Measurements from ENCODE around the gene ENTPD8.
"Not testable (repeated sequence)": the region's sequence is repeated elsewhere in the genome, so short reads cannot be mapped to it uniquely, and the experiment has no call there.

ENTPD8 gene

DNA sequence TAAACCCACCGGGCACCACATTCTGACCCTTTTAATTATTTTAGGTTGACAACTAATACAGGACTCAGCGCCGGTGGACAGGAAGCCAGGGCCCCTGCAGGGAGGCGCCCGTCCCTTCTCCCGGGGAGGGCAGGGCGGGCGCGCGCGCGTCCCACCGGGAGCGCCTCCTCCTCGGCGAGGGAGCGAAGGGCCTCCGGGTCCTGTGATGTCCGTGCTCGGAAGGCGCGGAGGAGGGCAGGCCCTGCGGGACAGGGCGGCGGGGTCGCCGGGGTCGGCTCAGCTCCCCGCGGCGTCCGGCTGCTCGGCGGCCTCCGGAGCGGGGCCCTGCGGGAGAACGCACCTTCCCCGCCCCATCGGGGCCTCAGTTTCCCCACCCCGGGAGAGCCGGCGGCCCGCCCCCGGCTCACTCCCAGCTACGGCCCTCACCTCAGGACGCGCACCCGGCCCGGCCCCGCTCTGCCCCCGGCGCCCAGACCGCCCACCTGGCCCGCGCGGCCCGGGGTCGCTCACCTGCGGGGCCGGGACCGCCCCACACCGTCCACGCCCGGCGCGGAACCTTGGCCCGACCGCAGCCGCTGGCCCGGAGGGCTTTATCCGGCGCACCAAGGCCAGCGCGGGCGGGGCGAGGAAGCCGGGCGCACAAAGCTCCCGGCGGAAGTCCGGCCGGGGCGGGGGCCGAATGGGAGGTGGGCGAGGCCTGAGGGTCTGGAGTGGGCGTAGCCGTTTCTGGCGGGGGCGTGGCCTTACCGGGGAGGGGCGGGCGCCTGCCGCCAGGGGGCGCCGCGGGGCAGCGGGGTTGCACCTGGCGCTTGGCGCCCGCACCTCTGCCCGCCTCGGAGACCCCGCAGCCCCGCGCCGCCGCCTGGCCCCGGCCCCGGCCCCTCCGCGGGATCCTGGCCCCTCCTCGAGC, 18.3 kb downstream of the ENTPD8 start, which contains the start of the genes EXD3 and NOXA1:
EXD3 (minus strand) TSS at position 559 of the 910 bp plus-strand sequence. CDS start 27,805 bp downstream, outside the sequence.
NOXA1 (plus strand) TSS at position 790 of the 910 bp plus-strand sequence. CDS start 137 bp downstream, outside the sequence.
- in situ Hi-C loops (cut with MboI; ENCODE audit: low pct_unique_long_range_greater_than_20kb, low sequenced_read_pairs), result no loop called here
- peak; percentile 84 for DNase-seq

DNA sequence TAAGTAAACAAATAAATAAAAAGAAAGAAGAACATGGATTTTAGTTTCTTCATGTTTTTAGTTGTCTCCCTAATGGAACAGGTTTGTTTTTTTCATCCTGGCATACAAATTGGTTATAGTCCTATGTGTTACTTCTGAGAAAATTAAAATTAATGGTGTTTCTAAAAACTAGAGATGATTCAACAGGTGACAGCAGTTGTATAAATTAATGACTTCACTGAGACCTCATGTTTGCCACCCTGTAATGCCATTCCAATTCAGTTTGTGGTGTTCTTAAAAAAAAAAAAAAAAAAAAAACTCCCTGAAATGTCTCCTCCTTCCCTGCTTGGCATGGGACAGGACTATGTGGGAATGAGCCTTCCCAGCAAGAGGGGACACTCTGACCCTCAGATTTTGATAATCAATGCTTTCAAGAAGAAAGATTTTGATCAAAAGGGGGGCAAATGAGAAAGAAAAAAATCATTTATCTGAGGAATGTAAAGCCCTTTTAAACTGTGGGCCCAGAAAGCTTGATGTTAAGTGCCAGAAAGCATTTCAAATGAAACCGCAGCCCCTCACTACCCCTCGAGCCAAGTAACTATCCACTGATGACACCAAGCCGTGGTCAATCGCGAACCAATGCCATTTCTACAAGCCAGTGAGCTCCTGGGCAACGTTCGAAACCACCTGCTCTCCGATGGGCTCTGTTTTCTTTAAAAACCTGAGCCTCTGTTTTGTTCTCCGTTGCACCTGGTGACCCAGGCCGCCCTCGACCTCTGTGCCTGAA, 19.1 kb downstream of the ENTPD8 start:
- peak; percentile 48 for DNase-seq
- in situ Hi-C loops (cut with MboI; ENCODE audit: low pct_unique_long_range_greater_than_20kb, low sequenced_read_pairs), result no loop called here

DNA sequence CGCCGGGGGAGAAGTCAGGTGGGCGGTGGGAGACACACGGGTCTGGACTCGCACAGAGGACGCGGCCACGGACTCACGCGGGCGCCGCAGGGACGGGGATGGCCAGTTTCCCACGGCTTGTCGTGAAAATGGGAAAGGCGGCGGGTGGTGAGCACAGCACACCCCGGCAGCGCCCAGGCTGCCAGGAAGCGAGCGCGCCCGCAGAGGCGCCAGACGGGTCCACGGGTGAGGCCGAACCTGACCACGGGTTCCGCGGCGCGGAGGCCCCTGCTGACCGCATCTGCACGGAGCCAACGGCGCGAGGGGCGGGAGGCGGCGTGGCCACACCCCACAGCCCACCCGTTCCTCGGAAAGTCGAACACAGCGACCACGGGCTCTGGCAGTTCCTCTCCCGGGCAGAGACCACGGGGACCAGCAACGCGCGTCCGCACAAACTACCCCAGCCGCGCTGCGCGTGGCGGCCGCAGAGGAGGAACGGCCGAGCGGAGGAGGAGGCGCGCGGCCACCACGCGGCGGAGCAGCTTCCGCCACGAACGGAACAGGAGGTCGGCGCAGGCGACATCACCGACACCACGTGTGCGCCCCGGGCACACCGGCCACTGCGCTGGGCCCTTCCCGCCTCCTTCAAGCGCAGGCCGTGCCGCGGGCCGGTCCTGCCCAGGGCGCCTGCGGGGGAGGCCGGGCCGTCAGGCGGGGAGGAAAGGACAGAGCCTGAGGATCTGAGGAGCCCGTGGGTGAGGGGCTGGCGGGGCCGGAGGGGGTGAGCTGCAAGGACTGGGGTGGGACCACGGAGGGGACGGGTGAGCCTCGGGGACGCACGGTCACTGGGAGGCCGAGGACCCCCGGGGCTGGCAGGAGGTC, 23.8 kb downstream of the ENTPD8 start:
- peak; percentile 71 for DNase-seq
- in situ Hi-C loops (cut with MboI; ENCODE audit: low pct_unique_long_range_greater_than_20kb, low sequenced_read_pairs), result no loop called here

DNA sequence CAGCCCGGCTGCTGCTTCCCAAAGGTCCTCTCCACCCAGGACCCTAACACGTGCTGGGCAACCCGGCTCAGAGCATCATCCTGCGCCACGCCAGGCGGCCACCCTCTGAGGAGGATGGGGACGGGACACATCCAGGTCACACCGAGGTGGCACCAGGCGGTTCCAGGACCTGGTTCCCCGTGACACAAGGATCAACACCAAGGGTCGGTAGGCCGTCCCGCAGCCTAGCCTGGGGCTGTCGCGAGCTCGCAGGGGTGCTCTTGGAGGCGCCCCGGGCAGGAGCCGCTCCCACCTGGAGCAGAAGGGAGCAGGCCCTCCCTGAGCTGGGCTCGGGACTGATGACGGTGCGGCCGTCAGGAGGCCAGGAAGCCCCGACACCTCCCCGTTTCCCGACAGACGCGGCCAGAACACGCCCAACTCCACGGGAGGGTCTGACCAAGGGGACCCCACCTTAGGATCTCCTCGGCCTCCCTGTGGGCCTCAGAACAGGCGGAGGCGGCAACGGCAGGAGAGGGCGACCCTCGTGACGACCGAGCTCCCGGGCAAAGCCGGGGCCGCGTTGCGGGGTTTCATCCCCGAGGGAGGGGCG, 24.5 kb downstream of the ENTPD8 start:
- in situ Hi-C loops (cut with MboI; ENCODE audit: low pct_unique_long_range_greater_than_20kb, low sequenced_read_pairs), result no loop called here

DNA sequence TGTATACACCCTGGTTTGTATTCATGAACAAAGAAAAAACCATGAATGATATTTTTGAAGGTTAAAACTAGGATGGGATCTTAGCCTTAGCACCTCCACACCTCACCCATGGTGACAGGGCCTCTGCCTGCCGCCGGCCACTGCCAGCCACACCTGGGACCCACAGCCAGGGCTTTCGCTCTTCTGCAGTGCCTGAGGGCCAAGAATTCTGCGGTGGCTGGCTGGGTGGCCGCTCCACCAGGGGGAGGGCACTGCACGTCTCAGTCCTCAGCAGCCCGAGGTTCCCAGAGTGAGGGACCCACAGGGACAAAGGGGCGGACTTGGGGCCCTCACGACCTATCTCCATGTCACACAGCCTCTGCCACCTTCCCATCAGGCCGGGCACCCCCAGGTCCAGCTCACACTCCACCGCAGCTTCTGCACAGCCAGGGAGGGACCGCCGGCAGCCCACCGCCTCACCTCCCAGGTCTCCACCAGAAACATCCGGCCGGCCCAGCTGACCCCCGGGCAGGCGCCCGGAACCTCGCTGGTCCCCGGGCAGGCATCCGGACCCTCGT, 25.1 kb downstream of the ENTPD8 start:
- no peak for DNase-seq
- in situ Hi-C loops (cut with MboI; ENCODE audit: low pct_unique_long_range_greater_than_20kb, low sequenced_read_pairs), result no loop called here

More for the DNA sequence above, 24.5 kb downstream of the ENTPD8 start:
- DNase-seq, result no peak

DNA sequence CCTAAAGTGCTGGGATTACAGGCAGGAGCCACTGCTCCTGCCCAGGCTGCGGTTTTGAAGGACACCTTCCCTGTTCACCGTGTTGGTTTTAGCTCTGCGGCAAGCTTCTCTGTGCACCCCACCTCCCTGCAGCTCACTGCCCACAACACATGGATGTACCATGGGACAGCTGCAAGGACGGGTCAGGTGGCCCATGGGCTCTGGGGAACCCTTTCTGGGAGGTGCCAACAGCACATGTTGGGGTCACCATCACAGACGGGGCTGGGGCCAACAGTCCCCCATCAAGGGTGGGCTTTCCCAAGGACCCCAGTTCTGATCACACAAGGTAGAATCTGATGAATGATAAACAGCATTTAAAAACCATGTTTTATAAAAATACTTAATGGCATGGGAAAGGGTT, 25.7 kb downstream of the ENTPD8 start:
- DNase-seq, result no peak
- in situ Hi-C loops (cut with MboI; ENCODE audit: low pct_unique_long_range_greater_than_20kb, low sequenced_read_pairs), result no loop called here

DNA sequence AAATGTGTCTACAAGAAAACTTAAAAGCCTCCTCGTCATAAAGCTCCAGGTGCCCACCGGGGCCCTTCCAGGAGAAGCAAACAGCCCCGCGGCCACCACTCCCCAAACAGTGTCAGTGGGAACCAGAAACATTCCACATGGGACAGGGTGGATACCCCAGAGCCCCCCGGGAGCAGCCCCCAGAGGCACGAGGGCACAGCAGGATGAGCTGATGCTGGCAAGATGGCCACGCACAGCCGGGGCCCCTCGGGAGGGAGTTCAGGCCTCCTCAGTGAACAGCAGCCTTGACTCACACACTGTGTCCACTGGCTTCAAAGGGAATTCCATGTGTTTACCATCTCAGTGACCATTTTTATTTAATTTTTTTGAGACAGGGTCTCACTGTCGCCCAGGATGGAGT, 28.7 kb downstream of the ENTPD8 start:
- no peak for DNase-seq
- in situ Hi-C loops (cut with MboI; ENCODE audit: low pct_unique_long_range_greater_than_20kb, low sequenced_read_pairs), result no loop called here

DNA sequence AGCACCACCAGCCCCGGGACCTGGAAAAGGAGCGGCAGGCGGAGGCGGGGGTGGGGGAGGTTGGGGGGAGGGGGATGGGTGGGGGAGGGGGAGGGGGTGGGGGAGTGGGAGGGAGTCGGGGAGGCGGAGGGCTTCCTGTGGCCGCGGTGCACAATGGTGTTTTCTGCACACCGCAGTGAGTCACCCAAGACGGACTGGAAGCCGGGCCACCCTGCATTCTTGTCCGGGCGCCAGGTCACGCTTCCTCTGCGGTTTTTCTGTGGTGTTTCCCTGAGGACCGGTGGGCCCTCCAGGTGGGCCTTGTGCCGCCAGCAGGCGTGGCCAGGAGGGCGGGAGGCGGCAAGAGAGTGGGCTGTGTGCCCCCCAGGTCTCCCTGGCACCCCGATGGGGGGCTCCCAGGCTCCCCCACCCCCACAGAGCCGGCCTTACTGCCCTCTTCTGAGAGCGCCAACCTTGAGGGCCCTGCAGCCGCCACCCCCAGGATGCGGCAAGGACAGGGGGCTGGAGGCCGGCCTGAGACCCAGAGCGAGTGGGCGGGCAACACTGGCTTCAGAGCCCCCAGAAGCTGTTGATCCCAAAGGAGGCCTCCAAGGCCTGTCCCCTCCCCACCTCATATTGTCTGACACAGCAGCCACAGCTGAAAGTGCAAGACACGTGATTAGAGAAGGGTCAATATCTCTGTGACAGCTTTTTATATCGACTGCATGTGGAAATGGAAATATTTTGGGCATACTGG, 29.3 kb downstream of the ENTPD8 start:
- in situ Hi-C loops (cut with MboI; ENCODE audit: low pct_unique_long_range_greater_than_20kb, low sequenced_read_pairs), result no loop called here
- DNase-seq, result peak; percentile 70

DNA sequence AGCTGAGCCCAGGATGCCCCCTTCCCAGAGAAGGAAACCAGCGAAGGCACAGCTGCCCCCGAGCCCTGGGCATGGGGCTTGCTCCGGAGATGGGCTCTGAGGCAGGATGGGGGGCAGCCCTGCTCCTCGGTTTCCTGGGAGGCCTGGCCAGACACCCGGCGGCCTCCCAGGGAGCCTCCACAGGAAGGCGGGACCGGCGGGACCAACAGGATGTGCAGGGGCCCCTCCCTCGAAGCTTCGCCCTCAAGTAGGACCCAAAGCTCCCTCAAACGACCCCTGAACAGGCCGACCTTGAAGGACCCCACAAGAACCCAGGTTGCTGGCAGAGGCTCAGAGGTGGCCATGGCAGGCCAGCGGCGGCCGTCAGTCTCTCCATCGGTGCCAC, 29.9 kb downstream of the ENTPD8 start:
- in situ Hi-C loops (cut with MboI; ENCODE audit: low pct_unique_long_range_greater_than_20kb, low sequenced_read_pairs), result no loop called here
- DNase-seq, result no peak

DNA sequence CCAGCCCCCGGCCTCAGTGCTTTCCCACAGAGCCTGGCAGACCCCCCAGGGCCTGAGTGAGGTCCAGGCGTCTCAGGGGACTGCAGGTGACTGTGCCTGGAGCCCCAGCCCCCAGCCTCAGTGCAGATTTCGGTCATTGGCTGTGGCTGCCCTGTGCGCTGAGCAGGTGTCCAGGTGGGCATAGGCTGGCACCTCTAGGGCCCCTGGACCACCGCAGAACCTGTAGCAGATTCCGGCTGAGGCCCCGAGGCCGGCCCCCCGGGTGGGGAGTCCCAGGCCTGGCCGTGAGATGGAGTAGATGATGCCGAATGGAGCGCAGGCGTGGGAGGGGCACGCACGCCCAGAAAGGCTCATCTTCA, 30.3 kb downstream of the ENTPD8 start:
- in situ Hi-C loops (cut with MboI; ENCODE audit: low pct_unique_long_range_greater_than_20kb, low sequenced_read_pairs), result no loop called here
- DNase-seq, result no peak

DNA sequence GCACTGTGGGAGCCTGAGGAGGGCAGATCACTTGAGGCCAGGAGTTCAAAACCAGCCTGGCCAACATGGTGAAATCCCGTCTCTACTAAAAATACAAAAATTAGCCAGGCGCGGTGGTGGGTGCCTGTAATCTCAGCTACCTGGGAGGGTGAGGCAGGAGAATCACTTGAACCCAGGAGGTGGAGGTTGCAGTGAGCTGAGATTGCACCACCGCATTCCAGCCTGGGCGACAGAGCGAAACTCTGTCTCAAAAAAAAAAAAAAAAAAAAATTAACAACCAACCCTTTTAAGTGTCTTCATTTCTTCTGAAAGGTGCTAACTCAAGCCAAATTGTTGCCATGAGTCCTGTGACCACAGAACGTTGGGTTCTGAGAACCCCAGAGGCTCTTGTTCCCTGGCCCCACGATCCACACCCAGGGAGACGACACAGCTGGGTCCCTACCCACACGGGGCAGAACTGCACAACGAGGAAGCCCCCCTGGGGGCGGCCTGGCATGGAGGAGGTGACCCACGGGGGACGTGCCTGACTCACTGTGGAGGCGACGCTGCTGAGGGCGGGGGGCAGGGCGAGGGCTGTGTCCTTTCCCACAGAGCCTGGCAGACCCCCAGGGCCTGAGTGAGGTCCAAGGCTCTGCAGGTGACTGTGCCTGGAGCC, 30.8 kb downstream of the ENTPD8 start:
- in situ Hi-C loops (cut with MboI; ENCODE audit: low pct_unique_long_range_greater_than_20kb, low sequenced_read_pairs), result not testable (repeated sequence)

DNA sequence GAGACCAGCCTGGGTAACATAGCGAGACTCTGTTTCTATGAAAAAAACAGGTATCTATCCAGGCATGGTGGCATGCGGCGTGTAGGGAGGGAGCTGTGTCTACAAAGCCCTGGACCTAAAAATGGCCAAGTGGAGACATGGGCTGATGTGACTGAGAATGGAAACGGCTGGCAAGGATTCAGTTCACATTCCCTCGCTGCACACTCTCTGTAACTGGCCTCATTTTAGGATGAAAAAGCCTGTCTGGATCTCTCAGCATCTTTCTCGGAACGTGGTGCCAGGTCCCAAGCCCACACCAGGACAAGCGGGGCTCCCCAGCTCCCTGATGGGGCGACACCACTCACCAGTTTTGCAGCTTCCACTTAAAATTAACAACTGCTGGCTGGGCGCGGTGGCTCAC, 31.6 kb downstream of the ENTPD8 start:
- DNase-seq, result no peak
- in situ Hi-C loops (cut with MboI; ENCODE audit: low pct_unique_long_range_greater_than_20kb, low sequenced_read_pairs), result loop anchor here (10.0 kb wide), 1 partner anchor 115 kb away; no protein-coding TSS in a partner anchor

More for the DNA sequence above, 30.8 kb downstream of the ENTPD8 start:
- not testable (repeated sequence) for DNase-seq

DNA sequence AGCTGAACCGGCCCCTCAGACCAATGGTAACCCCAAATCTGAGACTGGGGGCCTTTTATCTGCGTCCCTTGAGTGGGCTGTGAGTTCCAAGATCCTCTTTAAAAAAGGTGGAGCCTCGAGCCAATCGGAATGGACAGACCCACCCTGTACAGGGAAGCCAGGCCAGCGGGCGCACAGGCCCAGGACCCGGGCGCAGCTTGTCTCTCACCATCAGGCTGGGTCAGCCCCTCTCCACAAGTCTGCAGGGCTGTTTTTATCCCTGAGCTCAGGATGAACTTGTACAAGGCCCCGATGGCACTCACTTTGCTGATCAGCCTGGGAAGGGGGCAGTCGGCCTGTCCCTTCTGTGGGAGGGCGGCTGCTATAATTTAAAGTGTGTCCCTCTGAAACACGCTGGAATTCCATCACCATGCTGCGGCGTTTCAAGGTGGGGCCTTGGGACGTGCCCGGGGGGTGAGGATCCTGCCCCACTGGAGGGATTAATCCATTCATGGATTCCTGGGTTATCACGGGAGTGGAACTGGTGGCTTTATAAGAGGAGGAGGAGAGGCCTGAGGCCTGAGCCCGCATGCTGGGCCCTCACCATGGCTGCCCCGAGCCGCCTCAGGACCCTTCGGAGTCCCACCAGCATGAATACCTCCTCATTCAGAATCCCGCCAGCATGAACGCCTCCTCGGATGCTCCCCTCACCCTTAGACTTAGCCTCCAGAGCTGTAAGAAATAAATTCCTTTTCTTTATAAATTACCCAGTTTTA, 32.3 kb downstream of the ENTPD8 start:
- in situ Hi-C loops (cut with MboI; ENCODE audit: low pct_unique_long_range_greater_than_20kb, low sequenced_read_pairs), result loop anchor here (10.0 kb wide), 1 partner anchor 114 kb away; no protein-coding TSS in a partner anchor
- DNase-seq, result no peak

DNA sequence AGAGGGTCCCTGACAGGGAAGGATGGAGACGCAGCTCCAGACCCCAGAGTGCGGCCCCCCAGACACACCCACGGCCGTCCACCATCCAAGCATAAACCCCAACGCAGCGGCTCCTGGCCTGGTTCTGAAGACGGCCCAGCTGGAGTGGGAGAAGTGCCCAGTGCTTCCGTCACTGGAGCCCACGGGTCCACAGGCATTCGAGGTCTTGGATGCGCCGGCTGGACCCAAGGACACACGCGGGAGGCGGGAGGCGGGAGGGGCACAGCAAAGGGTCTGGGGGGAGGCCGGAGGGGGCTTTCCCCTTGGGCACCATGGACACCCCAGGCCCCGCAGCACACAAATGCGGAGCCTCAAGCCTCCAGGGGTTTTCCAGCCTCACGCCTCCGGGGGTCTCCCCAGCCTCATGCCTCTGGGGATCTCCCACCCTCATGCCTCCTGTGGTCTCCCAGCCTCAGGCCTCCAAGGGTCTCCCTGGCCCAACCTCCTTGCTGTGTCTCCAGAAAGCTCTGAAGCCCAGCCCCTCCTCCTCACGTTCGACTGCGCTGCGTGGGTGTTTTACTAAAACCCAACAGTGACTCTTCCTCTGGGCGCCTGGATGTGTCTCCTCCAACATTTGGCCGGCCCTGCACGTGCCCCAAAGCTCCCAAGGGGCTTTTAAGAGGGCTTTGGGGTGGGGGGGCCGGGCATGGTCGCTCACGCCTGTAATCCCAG, 33.4 kb downstream of the ENTPD8 start:
- no peak for DNase-seq
- in situ Hi-C loops (cut with MboI; ENCODE audit: low pct_unique_long_range_greater_than_20kb, low sequenced_read_pairs), result loop anchor here (10.0 kb wide), 1 partner anchor 113 kb away; no protein-coding TSS in a partner anchor

DNA sequence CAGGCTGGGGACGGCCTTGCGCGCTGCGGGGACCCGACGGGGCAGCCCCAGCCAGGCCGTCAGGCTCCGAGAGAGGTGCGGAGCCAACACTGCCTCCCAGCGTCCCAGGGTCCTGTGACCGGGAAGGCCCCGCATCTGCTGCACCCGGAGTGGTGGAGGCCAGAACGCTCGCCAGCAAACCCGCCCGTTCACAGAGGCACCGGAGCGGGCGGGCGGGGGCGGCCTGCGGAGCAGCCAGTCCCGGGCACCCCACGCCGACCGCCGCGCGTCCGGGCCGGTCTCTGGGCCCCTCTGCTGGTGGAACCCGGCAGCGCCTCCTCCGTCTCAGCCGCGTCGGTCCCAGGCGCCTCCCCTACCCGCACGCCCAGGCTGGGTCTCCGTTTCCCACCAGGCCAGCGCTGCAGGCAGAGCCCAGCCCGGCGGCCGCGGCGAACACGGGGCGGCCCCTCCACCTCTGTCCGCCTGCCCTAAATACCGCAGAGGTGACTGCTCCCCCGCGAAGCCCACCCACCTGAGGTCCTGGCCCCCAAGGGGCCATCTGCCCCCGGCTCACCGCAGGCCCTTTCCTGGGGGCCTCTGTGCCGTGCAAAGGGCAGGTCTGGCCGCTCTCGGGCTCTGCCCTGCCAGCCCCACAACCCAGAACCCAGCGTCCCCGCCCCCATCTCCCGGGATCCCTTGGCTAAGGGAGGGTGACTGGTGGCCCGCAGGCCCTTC, 34.1 kb downstream of the ENTPD8 start:
- in situ Hi-C loops (cut with MboI; ENCODE audit: low pct_unique_long_range_greater_than_20kb, low sequenced_read_pairs), result loop anchor here (10.0 kb wide), 1 partner anchor 112 kb away; no protein-coding TSS in a partner anchor
- peak; percentile 87 for DNase-seq
